Measurements from ENCODE around the gene L2HGDH. TPM values are rescaled to one million over a fixed set of nuclear protein-coding genes. Genes with fewer than 3 reads are reported as not detected.

The L2HGDH gene
- total RNA-seq, 2 experiments from 2014 or later = 1.7 to 3.1 TPM

DNA sequence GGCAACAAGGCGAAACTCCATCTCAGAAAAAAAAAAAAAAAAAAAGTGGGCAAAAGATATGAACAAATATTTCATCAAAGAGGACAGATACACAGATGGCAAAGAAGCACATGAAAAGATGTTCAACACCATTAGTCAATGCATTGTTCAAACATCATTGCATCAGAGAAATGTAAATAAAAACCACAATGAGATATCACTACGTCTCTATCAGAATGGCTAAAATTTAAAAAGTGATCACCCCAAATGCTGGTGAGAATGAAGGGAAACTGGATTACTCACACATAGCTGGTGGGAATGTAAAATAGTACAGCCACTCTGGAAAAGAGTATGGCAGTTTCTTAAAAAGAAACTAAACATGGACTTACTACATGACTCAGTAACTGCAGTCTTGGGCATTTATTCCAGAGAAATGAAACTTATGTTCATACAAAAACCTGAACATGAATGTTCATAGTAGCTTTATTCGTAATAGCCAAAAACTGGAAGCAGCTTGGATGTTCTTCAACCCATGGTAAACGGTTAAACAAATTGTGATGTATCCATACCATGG is 3.6 kb downstream of the L2HGDH start:
- Mint-ChIP-seq H3K27me3 (no peaks in the 10 kb centered on the region), H3K27ac (no peak overlapping the region), H3K4me1 (ENCODE audit: low read depth) (peaks cover 31% of the 10 kb centered on the region), H3K4me3 (no peak overlapping the region), H3K36me3 (ENCODE audit: low read depth) (peaks cover 9% of the 10 kb centered on the region), H3K9me3 (no peaks in the 10 kb centered on the region)
- intact Hi-C loops (cut with DNase I, micrococcal nuclease) = no loop called here
- POLR2A ChIA-PET = no interaction called here
- CTCF ChIA-PET = interaction anchor here (1.2 kb wide), 1 partner anchor 9 kb away, joined by 3 read pairs; no protein-coding TSS in a partner anchor
- TF ChIP-seq, protein P1, sequence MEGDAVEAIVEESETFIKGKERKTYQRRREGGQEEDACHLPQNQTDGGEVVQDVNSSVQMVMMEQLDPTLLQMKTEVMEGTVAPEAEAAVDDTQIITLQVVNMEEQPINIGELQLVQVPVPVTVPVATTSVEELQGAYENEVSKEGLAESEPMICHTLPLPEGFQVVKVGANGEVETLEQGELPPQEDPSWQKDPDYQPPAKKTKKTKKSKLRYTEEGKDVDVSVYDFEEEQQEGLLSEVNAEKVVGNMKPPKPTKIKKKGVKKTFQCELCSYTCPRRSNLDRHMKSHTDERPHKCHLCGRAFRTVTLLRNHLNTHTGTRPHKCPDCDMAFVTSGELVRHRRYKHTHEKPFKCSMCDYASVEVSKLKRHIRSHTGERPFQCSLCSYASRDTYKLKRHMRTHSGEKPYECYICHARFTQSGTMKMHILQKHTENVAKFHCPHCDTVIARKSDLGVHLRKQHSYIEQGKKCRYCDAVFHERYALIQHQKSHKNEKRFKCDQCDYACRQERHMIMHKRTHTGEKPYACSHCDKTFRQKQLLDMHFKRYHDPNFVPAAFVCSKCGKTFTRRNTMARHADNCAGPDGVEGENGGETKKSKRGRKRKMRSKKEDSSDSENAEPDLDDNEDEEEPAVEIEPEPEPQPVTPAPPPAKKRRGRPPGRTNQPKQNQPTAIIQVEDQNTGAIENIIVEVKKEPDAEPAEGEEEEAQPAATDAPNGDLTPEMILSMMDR (IDR thresholded peaks at IDR 0.05) = no peak
- no peaks in the 10 kb centered on the region for H3K9me3 ChIP-seq (ENCODE audit: control insufficient read depth in 1 of 2, insufficient read depth in 1 of 2, low read length in 2 of 2)
- no peaks in the 10 kb centered on the region for H3K36me3 ChIP-seq (ENCODE audit: insufficient read depth, low read length)
- H3K4me1 ChIP-seq (ENCODE audit: insufficient read depth, low read length) = peaks cover 23% of the 10 kb centered on the region
- DNase-seq (no peak), ATAC-seq (ENCODE audit: poor library complexity) (no peak)
- no peak overlapping the region for H3K4me3 ChIP-seq (ENCODE audit: low read length)
- H3K27ac ChIP-seq (ENCODE audit: low read depth in 1 of 2, low read length in 2 of 2) = no peak overlapping the region
- H3K27me3 ChIP-seq (ENCODE audit: control insufficient read depth in 1 of 2, insufficient read depth in 2 of 2, low read length in 2 of 2) = no peaks in the 10 kb centered on the region

- intact Hi-C loops (cut with DNase I, micrococcal nuclease) = no loop called here
- Histone ChIP-seq H3K27ac (ENCODE audit: low read depth in 1 of 2, low read length in 2 of 2) (no peak overlapping the region), H3K4me3 (ENCODE audit: low read length) (no peak overlapping the region), H3K4me1 (ENCODE audit: insufficient read depth, low read length) (no peaks in the 10 kb centered on the region), H3K9me3 (ENCODE audit: control insufficient read depth in 1 of 2, insufficient read depth in 1 of 2, low read length in 2 of 2) (no peaks in the 10 kb centered on the region), H3K36me3 (ENCODE audit: insufficient read depth, low read length) (no peaks in the 10 kb centered on the region), H3K27me3 (ENCODE audit: control insufficient read depth in 1 of 2, insufficient read depth in 2 of 2, low read length in 2 of 2) (no peaks in the 10 kb centered on the region)
- ChIA-PET CTCF (interaction anchor here (0.6 kb wide), 2 partner anchors 64 to 147 kb away, joined by 4 read pairs; no protein-coding TSS in a partner anchor), POLR2A (no interaction called here)
- DNase-seq (peak in 1 of 14 experiments; percentile 15), ATAC-seq (ENCODE audit: poor library complexity) (no peak)
- TF ChIP-seq, protein P1 (IDR thresholded peaks at IDR 0.05) = no peak
- peaks cover 25% of the 10 kb centered on the region for H3K36me3 Mint-ChIP-seq (ENCODE audit: low read depth)
- no peak overlapping the region for H3K27ac Mint-ChIP-seq
- no peaks in the 10 kb centered on the region for H3K9me3 Mint-ChIP-seq
- H3K27me3 Mint-ChIP-seq = no peaks in the 10 kb centered on the region
- peaks cover 3% of the 10 kb centered on the region for H3K4me1 Mint-ChIP-seq (ENCODE audit: low read depth)
- no peak overlapping the region for H3K4me3 Mint-ChIP-seq
Observed at GRCh38 chr14:50303744-50304471, 8.1 kb downstream of the L2HGDH start.

DNA sequence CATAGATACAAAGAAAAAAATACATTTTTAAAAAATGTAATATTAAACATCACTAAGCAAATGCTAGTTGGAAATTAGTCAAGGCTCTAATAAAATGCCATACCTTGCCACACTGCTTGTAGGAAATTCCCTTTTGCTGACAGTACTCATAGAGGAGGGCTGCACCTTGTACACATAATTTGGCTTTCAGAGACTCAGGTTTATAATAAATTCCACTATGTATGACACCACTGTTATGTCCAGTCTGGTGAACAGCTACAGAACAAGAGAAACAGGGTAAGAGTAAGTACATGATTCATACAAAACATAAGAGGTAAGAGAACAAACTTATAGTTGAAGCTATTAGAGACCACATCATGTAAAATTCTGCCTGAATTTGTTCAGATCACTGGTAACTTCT is 10.1 kb downstream of the L2HGDH start:
- Mint-ChIP-seq H3K9me3 (no peaks in the 10 kb centered on the region), H3K36me3 (ENCODE audit: low read depth) (peaks cover 25% of the 10 kb centered on the region), H3K4me1 (ENCODE audit: low read depth) (no peaks in the 10 kb centered on the region), H3K27me3 (no peaks in the 10 kb centered on the region), H3K4me3 (no peak overlapping the region), H3K27ac (no peak overlapping the region)
- TF ChIP-seq, protein P1 (IDR thresholded peaks at IDR 0.05) = no peak
- H3K9me3 ChIP-seq (ENCODE audit: control insufficient read depth in 1 of 2, insufficient read depth in 1 of 2, low read length in 2 of 2) = no peaks in the 10 kb centered on the region
- H3K36me3 ChIP-seq (ENCODE audit: insufficient read depth, low read length) = no peaks in the 10 kb centered on the region
- POLR2A ChIA-PET = interaction anchor here (1.4 kb wide), 1 partner anchor 10 kb away, joined by 3 read pairs; the partner anchor contains the start of genes DMAC2L and L2HGDH
- ATAC-seq (ENCODE audit: poor library complexity) (no peak), DNase-seq (no peak)
- no peaks in the 10 kb centered on the region for H3K27me3 ChIP-seq (ENCODE audit: control insufficient read depth in 1 of 2, insufficient read depth in 2 of 2, low read length in 2 of 2)
- H3K4me3 ChIP-seq (ENCODE audit: low read length) = no peak overlapping the region
- H3K4me1 ChIP-seq (ENCODE audit: insufficient read depth, low read length) = no peaks in the 10 kb centered on the region
- H3K27ac ChIP-seq (ENCODE audit: low read depth in 1 of 2, low read length in 2 of 2) = no peak overlapping the region
- CTCF ChIA-PET = no interaction called here
- intact Hi-C loops (cut with DNase I, micrococcal nuclease) = no loop called here
